B cell (primary cell): ENCODE results near the gene RBM38. TPM values are rescaled to one million over a fixed set of nuclear protein-coding genes. Genes with fewer than 3 reads are reported as not detected.

Experiments used
- ATAC-seq: fragments of 200-7000 bp; cut with Tn5 transposase; one replicate; pipeline ENCODE4 v1.10.0; 2021; ENCODE audit warnings: low read depth, mild to moderate bottlenecking, moderate number of reproducible peaks, moderate library complexity
- CTCF ChIA-PET: fragments of 350-600 bp; sonication (Branson Sonifier 250); formaldehyde crosslinking; loops from one replicate; lab custom pipeline; 2021; ENCODE audit warnings: antibody characterized with exemption, inconsistent platforms; lab: Charles Lee
- POLR2A ChIA-PET: fragments of 350-600 bp; sonication (Branson Sonifier 250); formaldehyde crosslinking; loops from one replicate; lab custom pipeline; 2021; ENCODE audit warnings: antibody characterized with exemption; lab: Charles Lee
- DNase-seq: peaks from one replicate; pipeline ENCODE4 v3.0.0; 2013
- H2AFZ ChIP-seq: 2 replicates; pipeline ENCODE4 v1.6.1; 2012; ENCODE audit warnings: mild to moderate bottlenecking, low read depth, low read length; ENCODE audit not compliant: insufficient read depth, poor library complexity, severe bottlenecking
- H3K27ac ChIP-seq, 2 donors: 1 replicate in 1 of 2; 2 replicates in 1 of 2; pipeline ENCODE4 v1.5.1; 2012 to 2013; ENCODE audit warnings: low read length in 2 of 2, mild to moderate bottlenecking in 2 of 2, moderate library complexity in 1 of 2
- H3K27me3 ChIP-seq, 4 experiments: fragments of 200-600 bp in 1 of 4; sonication (generic) in 1 of 4; replicated peaks in 1 of 4; 1 replicate in 2 of 4; 2 replicates in 2 of 4; pipeline versions ENCODE4 v1.6.1 to v1.7.0; 2013 to 2016; ENCODE audit warnings: low read length in 3 of 4, mild to moderate bottlenecking in 2 of 4, mixed read lengths in 1 of 4, moderate library complexity in 1 of 4; ENCODE audit not compliant: insufficient read depth in 4 of 4, control insufficient read depth in 3 of 4; ENCODE audit errors: control extremely low read depth in 1 of 4
- H3K36me3 ChIP-seq, 2 experiments: replicated peaks in 1 of 2; 1 replicate in 1 of 2; 2 replicates in 1 of 2; pipeline versions ENCODE4 v1.6.1 to v1.7.1; 2013; ENCODE audit warnings: low read length in 1 of 2; ENCODE audit not compliant: insufficient read depth in 2 of 2, control insufficient read depth in 1 of 2; ENCODE audit errors: control extremely low read depth in 1 of 2, extremely low read depth in 1 of 2
- H3K4me1 ChIP-seq, 2 donors: fragments of 200-600 bp in 1 of 2; sonication (generic) in 1 of 2; 1 replicate in 1 of 2; 2 replicates in 1 of 2; pipeline versions ENCODE4 v1.5.1 to v1.6.1; 2013 to 2017; ENCODE audit warnings: low read length in 2 of 2; ENCODE audit not compliant: control insufficient read depth in 2 of 2, insufficient read depth in 2 of 2
- H3K4me2 ChIP-seq: replicated peaks from 2 replicates; pipeline ENCODE3; 2012; ENCODE audit warnings: mild to moderate bottlenecking, low read depth, low read length; ENCODE audit not compliant: poor library complexity, severe bottlenecking
- H3K4me3 ChIP-seq, 5 experiments: fragments of 200-600 bp in 1 of 5; sonication (generic) in 1 of 5; 1 replicate in 3 of 5; 2 replicates in 2 of 5; pipeline versions ENCODE4 v1.5.1 to v1.7.0; 2011 to 2016; ENCODE audit warnings: low read length in 4 of 5, mild to moderate bottlenecking in 4 of 5, low read depth in 2 of 5, control low read depth in 1 of 5, moderate library complexity in 1 of 5; ENCODE audit not compliant: insufficient read depth in 1 of 5; ENCODE audit errors: control extremely low read depth in 1 of 5, extremely low read depth in 1 of 5
- H3K79me2 ChIP-seq: fragments of 200-600 bp; sonication (generic); one replicate; pipeline ENCODE4 v1.6.0; 2016; ENCODE audit warnings: low read length; ENCODE audit not compliant: control insufficient read depth, insufficient read depth
- H3K9ac ChIP-seq: fragments of 200-600 bp; sonication (generic); 2 replicates; pipeline ENCODE4 v1.6.1; 2017; ENCODE audit warnings: mild to moderate bottlenecking, low read length, moderate library complexity
- H3K9me3 ChIP-seq, 3 donors: one replicate each; pipeline versions ENCODE4 v1.6.1 to v1.7.1; 2013; ENCODE audit warnings: low read length in 2 of 3; ENCODE audit not compliant: control insufficient read depth in 2 of 3, insufficient read depth in 1 of 3; ENCODE audit errors: control extremely low read depth in 1 of 3
- H4K20me1 ChIP-seq: 2 replicates; pipeline ENCODE4 v1.6.0; 2012; ENCODE audit warnings: mild to moderate bottlenecking, low read length; ENCODE audit not compliant: insufficient read depth, control insufficient read depth, poor library complexity, severe bottlenecking
- H3K27ac Mint-ChIP-seq: one replicate; pipeline ENCODE4 v1.8.0; 2021; ENCODE audit warnings: mixed read lengths
- H3K27me3 Mint-ChIP-seq: one replicate; pipeline ENCODE4 v1.8.0; 2021; ENCODE audit warnings: mixed read lengths
- H3K4me1 Mint-ChIP-seq: one replicate; pipeline ENCODE4 v1.8.0; 2021; ENCODE audit warnings: mixed read lengths
- H3K4me3 Mint-ChIP-seq: one replicate; pipeline ENCODE4 v1.8.0; 2021; ENCODE audit warnings: mixed read lengths
- H3K9me3 Mint-ChIP-seq: one replicate; pipeline ENCODE4 v1.8.0; 2022; ENCODE audit warnings: mixed read lengths; ENCODE audit not compliant: insufficient read depth
- EZH2 ChIP-seq: IDR thresholded peaks from 2 replicates; pipeline ENCODE4 v1.6.1; 2012; ENCODE audit warnings: borderline replicate concordance, low read depth, mild to moderate bottlenecking, moderate library complexity, low read length; ENCODE audit not compliant: insufficient read depth, poor library complexity, severe bottlenecking
- WGBS: methylation state at CpG from one replicate; pipeline ENCODE4 v1.1.5; 2013; ENCODE audit warnings: missing lambda C conversion rate; ENCODE audit not compliant: insufficient coverage; 5-methylcytosine and 5-hydroxymethylcytosine counted together
- intact Hi-C: fragments of 100-400 bp; cut with micrococcal nuclease; formaldehyde crosslinking; loops from one replicate; pipeline ENCODE4 v1.10.0; 2022
- polyA plus RNA-seq: library from polyadenylated mRNA; depleted of rRNA; stranded (reverse); fragments of >200 nt; gene quantifications from 2 replicates; pipeline ENCODE4 v1.2.3, GENCODE V29; 2012
- total RNA-seq, 2 donors: library from RNA; stranded (reverse); fragments of 120-200 nt in 1 of 2; gene quantifications; 1 replicate in 1 of 2; 2 replicates in 1 of 2; pipeline versions ENCODE4 v1.2.3 to v1.2.4, GENCODE V29; 2013 to 2022
- TF ChIP-seq, protein P1 (sequence below): fragments of 200-600 bp; IDR thresholded peaks from one replicate; pipeline ENCODE4 v1.8.0; 2022; ENCODE audit warnings: antibody characterized with exemption, mild to moderate bottlenecking

Gene RBM38
- total and polyA plus RNA-seq, 2 donors (not counting 1 experiment from before 2014, with no cell fraction given), result 198 to 225 TPM

DNA sequence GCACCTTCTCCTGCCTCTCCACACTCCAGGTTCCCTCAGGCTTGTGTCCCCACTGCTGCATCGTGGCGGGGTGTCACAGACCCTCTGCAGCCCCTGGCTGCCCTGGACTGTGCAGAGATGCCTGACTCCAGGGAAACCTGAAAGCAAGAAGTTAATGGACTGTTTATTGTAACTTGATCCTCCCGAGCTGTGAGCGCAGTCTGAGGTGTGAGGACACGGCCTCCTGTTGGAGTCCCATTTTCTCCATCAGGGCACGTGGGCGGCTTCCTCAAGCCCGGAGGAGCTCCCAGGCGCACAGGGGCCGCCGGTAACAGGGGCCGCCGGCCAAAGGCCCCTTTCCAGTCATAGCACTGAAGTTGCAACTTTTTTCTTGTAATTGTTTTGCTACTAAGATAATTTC lies 16.9 kb downstream of the RBM38 start:
- no peak for ATAC-seq
- Histone ChIP-seq H3K4me1 (peaks cover 7 to 31% of the 10 kb centered on the region in 2 donors), H3K36me3 (peaks cover 0 to 75% of the 10 kb centered on the region in 2 experiments)

More for the DNA sequence above, 16.9 kb downstream of the RBM38 start:
- Histone ChIP-seq H3K27ac (no peak overlapping the region), H3K9me3 (peaks cover 0 to 4% (median 0%) of the 10 kb centered on the region in 3 donors), H2AFZ (no peak overlapping the region), H4K20me1 (peaks cover 78% of the 10 kb centered on the region), H3K9ac (no peak overlapping the region), H3K79me2 (peaks cover 46% of the 10 kb centered on the region), H3K4me2 (no peak overlapping the region), H3K27me3 (no peaks in the 10 kb centered on the region), H3K4me3 (no peak overlapping the region)
- Mint-ChIP-seq H3K4me1 (peaks cover 49% of the 10 kb centered on the region), H3K4me3 (no peak overlapping the region), H3K27ac (no peak overlapping the region), H3K9me3 (no peaks in the 10 kb centered on the region), H3K27me3 (no peaks in the 10 kb centered on the region)
- intact Hi-C loops, result no loop called here
- ChIA-PET CTCF (interaction anchor here (1.4 to 2.1 kb wide), 3 partner anchors 10 to 90 kb away, joined by 3 to 6 read pairs (median 5); no protein-coding TSS in a partner anchor), POLR2A (interaction anchor here (1.3 to 2.0 kb wide), 2 partner anchors 9 to 11 kb away, joined by 3 to 4 read pairs; no protein-coding TSS in a partner anchor)
- TF ChIP-seq, protein P1, sequence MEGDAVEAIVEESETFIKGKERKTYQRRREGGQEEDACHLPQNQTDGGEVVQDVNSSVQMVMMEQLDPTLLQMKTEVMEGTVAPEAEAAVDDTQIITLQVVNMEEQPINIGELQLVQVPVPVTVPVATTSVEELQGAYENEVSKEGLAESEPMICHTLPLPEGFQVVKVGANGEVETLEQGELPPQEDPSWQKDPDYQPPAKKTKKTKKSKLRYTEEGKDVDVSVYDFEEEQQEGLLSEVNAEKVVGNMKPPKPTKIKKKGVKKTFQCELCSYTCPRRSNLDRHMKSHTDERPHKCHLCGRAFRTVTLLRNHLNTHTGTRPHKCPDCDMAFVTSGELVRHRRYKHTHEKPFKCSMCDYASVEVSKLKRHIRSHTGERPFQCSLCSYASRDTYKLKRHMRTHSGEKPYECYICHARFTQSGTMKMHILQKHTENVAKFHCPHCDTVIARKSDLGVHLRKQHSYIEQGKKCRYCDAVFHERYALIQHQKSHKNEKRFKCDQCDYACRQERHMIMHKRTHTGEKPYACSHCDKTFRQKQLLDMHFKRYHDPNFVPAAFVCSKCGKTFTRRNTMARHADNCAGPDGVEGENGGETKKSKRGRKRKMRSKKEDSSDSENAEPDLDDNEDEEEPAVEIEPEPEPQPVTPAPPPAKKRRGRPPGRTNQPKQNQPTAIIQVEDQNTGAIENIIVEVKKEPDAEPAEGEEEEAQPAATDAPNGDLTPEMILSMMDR, result no peak
- TF ChIP-seq EZH2, result no peak
- no peak for DNase-seq
- WGBS, result 95% methylated on average over 7 of the region's 13 CpGs
